Epidermal melanocyte (primary cell): ENCODE data around the gene MAML3.

ENCODE experiments used
- DNase-seq: peaks from one replicate; pipeline ENCODE4 v3.0.0; 2011; ENCODE audit warnings: low spot score; ENCODE audit not compliant: insufficient read length

Gene MAML3

DNA sequence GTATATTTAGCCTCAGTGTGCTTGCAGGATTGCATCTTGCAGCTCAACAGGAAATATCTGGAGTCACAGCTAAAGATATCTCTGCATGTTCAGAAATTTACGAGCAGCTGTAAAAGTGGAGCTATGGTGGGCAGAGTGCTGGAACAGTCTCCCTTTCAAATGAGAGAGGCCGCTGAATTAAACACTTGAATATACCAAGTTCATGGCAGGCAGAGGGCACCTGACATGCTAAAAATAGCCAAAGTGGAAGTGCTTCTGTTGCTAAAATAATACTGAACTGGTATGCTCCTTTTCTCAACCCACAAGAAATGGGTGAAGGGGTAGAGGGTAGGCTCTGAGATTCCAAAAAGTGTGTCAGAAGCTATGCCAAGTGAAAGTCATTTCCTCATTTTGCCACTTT is 390.3 kb downstream of the MAML3 start:
- no peak for DNase-seq

DNA sequence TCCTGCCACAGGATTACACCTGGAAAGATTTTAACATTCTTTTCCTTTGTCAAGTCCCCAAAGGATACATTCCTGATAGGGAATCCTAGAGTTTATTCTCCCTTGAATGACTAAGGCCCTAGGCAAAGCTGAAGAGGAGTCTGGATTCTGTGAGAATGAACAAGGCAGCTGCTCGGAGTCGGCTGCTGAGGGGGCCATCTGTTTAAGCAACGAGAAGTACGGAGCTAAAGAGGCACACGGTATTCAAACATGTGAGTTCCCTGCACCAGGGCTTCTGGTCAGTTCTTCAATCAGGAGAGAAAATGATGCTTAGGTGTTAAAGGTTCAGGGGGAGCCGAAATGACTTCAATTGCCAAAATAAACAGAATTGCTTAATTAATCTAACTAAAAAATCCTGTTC is 390.8 kb downstream of the MAML3 start:
- DNase-seq = no peak

- DNase-seq = no peak
Measured at GRCh38 chr4:139762720-139763119, 391.3 kb downstream of the MAML3 start.

DNA sequence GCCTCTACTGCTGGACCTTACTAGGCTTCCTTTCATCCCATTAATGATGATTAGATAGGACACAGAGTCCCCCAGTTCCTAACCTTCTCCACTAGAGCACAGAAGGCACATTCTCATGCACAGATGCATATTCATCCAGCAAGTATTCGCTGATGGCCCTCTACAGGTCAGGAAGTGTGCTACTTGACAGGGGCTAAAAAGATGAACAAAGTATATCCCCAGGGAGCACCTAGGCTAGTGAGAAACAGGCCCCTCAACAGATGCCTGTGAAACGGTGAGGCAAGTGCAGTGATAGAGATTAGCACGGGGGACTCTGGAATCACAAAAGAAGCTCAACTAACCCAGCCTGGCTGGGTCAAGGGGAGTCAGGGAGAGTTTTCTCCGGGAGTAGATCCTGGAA is 392.5 kb downstream of the MAML3 start:
- DNase-seq = no peak

GRCh38 chr4:139760567-139760966 is 393.4 kb downstream of the MAML3 start:
- DNase-seq = no peak

- DNase-seq = no peak
Measured at GRCh38 chr4:139759097-139759496, 394.9 kb downstream of the MAML3 start.

DNA sequence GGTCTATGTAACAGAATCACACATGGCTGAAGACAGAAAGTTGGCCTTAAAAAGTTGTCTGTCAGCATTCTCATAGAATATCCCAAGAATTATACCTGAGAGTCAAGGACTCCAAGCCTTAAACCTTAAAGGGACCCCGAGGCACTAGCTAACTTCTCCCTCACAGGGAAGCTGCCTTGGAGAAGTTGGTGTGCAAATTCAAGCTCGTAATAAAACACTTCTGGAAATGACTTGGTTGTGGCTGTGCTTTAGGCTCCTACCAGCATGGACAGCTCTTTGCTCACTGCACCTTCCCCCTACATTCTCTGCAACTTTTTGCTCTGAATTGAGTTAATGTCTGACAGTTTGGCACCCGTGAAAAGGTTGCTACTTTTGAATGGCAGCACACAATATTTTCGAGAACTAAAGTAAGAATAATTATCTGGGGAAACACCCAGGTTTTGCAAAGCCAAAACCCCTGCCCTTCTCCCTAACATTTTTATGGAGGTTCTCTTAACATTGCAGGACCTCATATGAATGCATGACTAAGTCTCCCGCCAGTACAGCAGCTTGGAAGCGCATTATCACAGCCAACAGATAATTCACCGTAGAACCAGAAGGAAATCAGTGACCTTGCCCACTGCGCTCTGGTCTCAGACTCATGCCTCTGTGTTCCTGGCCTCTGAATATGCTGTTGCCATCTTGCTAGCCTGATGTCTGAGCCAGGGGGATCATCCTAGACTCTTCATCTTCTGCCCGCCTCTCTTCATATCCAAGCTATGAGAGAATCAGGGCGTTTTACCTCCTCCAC is 397.4 kb downstream of the MAML3 start:
- DNase-seq = no peak

GRCh38 chr4:139754938-139755337 is 399.0 kb downstream of the MAML3 start:
- no peak for DNase-seq

GRCh38 chr4:139753686-139754085 is 400.3 kb downstream of the MAML3 start:
- no peak for DNase-seq

GRCh38 chr4:139749835-139750498 is 404.0 kb downstream of the MAML3 start:
- no peak for DNase-seq

DNA sequence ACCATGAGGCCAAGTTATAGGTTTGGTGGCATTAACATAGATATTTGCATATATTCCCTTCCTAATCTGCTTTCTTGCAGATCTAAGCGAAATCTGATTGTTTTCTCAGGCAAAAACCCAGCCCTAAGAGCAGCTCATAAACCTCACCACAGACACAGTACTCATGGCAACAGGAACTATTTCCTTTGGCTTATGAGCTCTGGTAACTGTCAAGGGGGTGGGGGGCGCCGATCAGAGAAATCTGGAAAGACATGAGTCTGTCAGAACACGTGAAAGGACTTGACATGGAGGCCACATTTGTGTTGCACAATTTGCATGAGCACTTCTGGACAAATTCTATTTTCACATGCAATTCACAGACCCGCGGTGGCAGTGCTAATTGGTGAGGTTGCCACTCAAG is 404.6 kb downstream of the MAML3 start:
- no peak for DNase-seq

DNA sequence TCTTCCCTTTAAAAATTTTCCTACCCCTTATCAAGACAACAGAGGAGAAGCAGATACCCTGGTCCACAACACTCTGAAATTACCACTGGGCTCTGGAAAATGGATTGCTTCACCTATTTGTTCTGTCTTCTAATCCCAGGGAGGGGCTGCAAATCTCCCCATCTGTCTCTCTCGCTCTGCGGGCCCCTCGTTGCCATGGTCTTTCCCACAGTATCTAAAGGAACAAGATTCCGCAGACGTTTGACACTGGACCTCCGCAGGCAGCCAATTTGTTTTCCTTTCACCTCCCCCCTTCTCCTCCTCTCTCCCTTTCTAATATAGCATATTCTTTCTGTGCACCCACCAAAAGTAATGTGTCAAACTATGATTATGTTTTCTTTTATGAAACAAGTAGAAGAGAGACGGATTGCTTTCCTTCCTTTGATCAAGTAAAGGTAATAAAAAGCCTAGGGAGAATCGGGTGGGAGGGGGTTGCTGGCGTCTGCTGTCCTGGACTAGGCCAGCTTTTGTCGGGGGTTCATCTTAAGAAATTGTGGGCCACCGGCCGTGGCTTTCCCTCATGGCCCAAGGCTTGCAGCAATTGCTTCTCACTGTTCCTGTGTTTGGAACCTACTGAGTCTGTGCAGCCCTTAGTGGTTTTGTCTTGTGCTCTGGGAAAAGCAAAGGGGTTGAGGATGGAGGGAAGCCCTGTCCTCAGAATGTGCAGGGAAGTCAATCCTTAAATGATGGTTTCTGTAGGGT is 407.4 kb downstream of the MAML3 start:
- DNase-seq = no peak

DNA sequence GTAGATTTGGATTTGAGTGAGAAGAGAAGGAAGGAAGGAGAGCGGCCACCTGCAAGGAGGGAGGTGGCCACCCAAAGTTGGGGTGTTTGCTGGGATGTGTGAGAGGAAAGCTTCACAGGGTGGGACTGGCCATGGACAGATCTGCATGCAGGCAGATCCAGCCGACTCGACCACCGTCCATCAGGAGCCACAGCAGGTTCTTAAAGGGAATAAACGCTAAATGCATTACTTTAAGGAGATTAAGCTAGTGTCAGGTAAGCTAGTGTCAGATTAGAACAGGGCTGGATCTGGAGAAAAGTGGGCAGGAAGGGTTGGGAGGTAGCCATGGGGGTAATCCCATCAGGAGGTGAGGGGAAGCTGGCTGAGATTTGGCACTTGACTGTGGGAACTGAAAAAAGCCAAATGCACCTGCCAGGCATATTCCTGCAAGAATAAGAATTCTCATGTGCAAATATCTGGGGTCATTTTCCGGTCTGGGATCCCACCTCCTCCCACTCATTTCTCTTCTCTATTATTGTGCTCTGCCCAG is 408.8 kb downstream of the MAML3 start:
- DNase-seq = no peak

GRCh38 chr4:139744232-139744631 is 409.8 kb downstream of the MAML3 start:
- no peak for DNase-seq

DNA sequence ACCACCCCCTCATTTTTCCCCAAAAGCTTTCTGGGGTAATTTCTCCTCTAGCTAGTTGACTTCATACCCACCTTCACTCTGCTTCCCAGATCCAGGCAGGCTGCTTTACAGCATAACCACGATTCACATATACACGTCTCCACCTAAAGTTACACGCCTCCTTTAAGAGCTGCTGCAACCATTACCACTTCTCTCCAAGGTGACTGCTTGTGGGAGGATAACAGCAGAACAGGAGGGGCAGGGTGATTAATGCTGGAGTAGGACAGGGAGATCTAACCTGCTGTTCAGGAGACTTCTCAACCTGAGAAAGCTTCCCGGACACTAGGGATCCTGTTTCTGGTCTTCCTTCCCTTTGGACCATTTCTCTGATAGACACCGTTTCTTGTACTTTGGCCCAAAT is 411.0 kb downstream of the MAML3 start:
- no peak for DNase-seq

DNA sequence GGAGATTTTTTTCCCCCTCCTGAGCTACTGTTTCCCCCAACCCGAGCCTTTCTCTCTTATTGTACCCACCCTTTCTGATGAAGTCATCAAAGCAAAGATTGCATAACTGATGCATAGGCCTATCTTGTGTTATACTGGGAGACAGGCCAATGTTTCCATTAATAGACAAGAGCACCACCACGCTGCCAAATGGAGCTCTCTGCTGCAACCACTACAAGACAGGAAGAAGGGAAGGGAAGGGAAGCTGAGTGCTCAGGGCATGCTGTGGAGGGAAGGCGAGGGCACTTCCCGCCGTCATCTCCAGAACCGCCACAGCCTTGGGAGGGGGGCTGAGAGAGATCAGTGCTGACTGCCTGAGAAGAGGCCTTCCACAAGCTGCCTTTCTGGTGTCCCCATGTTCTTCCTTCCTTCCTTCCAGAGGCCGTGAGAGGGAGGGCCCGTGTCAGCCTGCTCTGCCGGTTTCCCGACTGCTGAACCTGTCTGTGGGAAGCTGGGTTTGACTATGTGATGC is 413.4 kb downstream of the MAML3 start:
- no peak for DNase-seq

DNA sequence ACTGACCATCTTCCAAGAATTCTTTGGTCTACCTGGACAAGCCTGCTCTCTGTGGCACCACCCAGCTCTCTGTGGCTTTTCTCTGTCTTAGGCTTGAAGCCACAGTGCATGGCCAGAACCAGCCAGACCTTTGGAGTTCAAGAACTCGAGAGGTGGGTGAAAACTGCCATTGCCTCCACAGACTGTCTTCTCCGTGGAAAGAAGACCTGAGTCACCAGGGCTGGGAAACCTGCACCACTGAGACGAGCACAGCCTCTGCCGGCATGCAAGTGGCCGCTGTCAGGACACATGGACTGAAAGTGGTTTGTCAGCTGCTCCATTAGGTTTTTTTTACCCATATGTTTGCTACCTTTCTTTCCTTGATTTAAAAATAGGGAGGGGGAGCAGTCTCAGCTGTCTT is 413.9 kb downstream of the MAML3 start:
- DNase-seq = no peak

DNA sequence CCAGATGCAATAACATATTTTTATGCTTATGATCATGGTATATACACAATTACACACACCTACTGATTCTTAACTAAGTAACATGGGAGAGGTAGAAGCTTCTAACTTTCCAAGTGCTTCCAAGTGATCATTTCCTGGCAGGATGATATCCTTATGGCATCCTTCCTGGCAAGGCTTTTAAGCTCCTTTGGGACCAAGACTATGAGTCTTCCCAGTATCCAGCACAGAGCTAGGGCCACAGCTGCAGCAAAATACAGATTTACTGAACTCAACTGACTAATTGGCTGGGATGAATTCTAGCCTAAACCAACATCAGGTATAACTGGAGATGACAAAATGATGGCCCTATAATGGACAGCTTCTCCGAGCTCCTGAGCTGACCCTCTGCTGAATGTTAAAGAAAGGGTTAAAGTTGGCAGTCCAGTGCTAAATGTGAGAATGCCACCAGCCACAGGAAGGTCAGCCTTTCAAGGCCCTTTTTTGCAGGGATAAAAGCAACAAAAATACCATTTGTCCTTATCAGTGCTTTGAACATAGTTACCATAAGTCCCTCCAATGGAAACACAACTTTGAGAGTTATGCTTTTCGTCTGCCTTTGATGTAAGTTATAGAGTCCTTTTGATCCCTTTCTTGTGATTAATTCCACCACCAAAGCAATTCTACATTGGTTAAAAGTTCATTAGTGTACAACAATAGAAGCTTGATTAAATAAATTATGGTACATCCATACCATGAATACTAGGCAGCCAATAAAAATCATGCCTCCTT is 415.0 kb downstream of the MAML3 start:
- no peak for DNase-seq

GRCh38 chr4:139736661-139737060 is 417.3 kb downstream of the MAML3 start:
- no peak for DNase-seq

DNA sequence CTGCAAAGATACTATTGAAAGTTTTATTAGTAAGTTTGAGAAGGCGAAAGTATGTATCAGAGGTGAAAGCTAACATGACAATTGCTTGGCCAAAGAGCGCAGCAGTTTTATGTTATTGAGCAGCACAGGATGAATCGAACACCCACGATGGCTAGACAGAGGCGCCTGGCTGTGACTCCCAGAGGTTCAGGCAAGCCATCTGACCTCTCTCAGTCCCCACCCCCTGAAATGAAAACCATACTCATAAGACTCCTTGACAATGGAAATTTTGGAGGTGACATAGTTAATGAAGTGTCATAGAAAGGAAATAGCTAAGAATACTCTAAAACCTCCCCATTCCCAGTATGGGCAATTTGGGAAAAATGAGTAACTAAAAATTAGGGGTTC is 417.7 kb downstream of the MAML3 start:
- no peak for DNase-seq
